Astrocyte of the cerebellum (primary cell): ENCODE measurements around the gene NPPB.

Experiments used
- DNase-seq: peaks from one replicate; pipeline ENCODE4 v3.0.0-alpha.2; 2011; ENCODE audit warnings: low read depth
- H3K4me3 ChIP-seq: 2 replicates; pipeline ENCODE4 v1.5.1; 2011; ENCODE audit warnings: mild to moderate bottlenecking, low read depth, low read length, moderate library complexity
- in situ Hi-C: cut with HindIII; loops from 2 replicates; pipeline ENCODE4 v1.10.0; 2017; ENCODE audit warnings: low sequenced_read_pairs
- TF ChIP-seq, protein P1 (sequence below): IDR thresholded peaks from 2 replicates; pipeline ENCODE4 v1.5.1; 2012; ENCODE audit warnings: low read length, low read depth, moderate library complexity, mild to moderate bottlenecking; ENCODE audit errors: missing control alignments

Gene NPPB

DNA sequence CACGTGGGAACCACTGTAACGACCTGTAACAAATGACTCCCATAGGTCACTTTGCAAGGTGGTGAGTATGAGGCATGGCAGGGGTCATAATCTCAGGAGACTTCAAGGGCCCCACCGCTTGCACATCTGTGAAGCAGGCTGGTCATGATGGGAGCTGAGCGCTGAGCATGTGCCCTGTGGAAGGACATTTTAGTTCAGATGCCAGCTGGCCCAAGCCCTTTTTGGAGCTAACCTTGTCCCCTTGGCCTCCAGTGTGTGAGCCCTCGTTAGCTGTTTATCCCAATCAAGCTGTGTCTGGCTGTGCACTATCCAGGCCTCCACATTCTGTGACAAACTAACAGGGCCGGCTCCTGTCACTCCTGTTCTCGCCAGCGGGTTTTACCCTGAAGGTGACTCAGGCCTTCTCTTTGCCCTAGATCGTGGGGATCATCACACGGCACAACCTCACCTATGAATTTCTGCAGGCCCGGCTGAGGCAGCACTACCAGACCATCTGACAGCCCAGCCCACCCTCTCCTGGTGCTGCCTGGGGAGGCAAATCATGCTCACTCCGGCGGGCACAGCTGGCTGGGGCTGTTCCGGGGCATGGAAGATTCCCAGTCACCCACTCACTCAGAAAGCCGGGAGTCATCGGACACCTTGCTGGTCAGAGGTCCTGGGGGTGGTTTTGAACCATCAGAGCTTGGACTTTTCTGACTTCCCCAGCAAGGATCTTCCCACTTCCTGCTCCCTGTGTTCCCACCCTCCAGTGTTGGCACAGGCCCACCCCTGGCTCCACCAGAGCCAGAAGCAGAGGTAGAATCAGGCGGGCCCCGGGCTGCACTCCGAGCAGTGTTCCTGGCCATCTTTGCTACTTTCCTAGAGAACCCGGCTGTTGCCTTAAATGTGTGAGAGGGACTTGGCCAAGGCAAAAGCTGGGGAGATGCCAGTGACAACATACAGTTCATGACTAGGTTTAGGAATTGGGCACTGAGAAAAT lies 18.7 kb downstream of the NPPB start:
- H3K4me3 ChIP-seq, result no peak overlapping the region
- in situ Hi-C loops, result no loop called here
- TF ChIP-seq, protein P1, sequence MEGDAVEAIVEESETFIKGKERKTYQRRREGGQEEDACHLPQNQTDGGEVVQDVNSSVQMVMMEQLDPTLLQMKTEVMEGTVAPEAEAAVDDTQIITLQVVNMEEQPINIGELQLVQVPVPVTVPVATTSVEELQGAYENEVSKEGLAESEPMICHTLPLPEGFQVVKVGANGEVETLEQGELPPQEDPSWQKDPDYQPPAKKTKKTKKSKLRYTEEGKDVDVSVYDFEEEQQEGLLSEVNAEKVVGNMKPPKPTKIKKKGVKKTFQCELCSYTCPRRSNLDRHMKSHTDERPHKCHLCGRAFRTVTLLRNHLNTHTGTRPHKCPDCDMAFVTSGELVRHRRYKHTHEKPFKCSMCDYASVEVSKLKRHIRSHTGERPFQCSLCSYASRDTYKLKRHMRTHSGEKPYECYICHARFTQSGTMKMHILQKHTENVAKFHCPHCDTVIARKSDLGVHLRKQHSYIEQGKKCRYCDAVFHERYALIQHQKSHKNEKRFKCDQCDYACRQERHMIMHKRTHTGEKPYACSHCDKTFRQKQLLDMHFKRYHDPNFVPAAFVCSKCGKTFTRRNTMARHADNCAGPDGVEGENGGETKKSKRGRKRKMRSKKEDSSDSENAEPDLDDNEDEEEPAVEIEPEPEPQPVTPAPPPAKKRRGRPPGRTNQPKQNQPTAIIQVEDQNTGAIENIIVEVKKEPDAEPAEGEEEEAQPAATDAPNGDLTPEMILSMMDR, result no peak
- DNase-seq, result no peak

DNA sequence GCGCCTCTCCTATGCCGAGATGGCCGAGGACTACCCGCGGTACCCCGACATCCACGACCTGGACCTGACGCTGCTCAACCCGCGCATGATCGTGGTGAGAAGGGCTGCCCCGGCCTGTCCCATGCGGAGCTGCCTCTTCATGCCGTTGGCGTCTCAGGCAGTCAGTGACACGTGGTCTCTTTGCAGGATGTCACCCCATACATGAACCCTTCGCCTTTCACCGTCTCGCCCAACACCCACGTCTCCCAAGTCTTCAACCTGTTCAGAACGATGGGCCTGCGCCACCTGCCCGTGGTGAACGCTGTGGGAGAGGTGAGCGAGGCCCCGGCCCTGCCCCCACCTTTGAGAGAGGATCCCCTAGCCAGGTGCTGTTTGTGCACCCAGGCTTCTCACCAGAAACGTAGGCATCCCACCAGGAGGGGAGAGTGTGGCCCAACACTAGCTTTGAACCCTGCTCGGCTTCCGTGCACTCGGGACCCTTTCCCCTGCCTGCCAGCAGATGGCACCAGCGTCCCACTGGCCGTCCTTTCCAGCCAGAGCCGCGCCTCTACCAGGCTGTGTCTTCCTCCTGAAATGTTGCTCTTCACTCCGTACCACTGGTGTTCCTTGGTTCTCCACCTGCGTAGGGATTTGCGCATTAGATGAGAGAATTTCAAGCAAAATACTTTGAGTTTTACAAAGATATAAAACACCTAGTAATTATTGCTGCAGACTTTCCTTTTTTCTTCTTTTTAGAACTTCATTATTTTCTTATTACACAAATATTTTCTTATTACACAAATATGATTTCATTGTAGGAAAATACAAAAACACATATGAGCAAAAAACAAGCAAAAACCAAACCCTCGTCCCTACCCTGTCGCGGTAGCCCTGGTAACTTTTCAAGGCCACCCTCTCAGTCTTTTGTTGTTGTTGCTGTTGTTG lies 20.1 kb downstream of the NPPB start:
- H3K4me3 ChIP-seq, result no peak overlapping the region
- DNase-seq, result no peak
- TF ChIP-seq, protein P1, result peak; percentile 100
- in situ Hi-C loops, result no loop called here

DNA sequence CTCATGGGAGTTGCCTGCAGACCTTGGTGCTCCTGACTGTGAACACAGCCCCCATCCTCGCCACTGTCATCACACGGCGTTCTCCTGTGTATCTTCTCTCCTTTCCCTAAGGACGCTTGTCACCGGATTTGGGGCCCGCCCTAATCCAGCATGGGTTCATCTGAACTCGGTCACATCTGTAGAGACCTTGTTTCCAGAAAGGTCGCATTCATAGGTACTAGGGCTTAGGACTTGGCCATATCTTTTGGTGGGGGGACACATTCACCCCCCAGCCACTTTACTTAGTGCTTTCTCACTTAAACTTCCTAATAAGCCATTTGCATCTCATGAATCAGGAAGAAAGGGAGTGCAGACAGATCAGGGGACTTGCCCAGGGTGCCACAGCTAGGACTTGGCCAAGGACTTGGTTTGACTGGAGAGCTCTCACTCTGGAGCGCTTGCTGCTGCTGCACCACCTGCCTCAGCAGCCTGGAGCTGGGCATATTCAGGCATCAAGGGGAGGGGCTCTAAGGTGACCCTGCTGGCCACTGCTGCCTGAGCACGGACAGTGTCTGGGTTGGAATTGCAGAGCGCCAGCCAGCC lies 20.9 kb downstream of the NPPB start:
- H3K4me3 ChIP-seq, result no peak overlapping the region
- DNase-seq, result no peak
- TF ChIP-seq, protein P1, result no peak
- in situ Hi-C loops, result no loop called here

DNA sequence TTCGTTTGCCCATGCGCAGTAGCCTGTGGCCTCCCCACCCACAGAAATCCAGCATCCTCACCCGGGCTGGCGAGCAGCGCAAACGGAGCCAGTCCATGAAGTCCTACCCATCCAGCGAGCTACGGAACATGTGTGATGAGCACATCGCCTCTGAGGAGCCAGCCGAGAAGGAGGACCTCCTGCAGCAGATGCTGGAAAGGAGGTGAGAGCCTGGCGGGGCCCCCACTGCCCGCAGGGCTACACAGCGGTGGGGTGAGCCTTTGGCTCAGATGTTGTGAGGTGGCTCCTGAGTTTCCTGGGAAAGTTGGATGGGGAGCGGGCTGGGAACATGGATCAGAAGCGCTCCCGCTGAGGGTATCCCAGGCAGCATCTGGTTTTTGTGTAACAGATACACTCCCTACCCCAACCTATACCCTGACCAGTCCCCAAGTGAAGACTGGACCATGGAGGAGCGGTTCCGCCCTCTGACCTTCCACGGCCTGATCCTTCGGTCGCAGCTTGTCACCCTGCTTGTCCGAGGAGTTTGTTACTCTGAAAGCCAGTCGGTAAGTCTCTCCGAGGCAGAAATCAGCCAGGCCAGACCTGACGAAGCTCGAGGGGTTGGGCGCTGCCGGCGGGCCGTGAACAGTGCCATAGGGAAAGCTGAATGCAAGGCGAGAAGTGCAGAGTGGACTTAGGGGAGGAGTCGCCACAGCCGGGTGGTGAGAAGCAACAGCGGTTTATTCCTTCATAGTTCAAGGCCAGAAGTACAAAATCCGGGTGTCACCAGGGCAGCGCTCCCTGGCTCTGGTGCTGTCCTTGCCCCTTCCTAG lies 21.6 kb downstream of the NPPB start:
- no peak for DNase-seq
- in situ Hi-C loops, result no loop called here
- TF ChIP-seq, protein P1, result no peak
- H3K4me3 ChIP-seq, result no peak overlapping the region

DNA sequence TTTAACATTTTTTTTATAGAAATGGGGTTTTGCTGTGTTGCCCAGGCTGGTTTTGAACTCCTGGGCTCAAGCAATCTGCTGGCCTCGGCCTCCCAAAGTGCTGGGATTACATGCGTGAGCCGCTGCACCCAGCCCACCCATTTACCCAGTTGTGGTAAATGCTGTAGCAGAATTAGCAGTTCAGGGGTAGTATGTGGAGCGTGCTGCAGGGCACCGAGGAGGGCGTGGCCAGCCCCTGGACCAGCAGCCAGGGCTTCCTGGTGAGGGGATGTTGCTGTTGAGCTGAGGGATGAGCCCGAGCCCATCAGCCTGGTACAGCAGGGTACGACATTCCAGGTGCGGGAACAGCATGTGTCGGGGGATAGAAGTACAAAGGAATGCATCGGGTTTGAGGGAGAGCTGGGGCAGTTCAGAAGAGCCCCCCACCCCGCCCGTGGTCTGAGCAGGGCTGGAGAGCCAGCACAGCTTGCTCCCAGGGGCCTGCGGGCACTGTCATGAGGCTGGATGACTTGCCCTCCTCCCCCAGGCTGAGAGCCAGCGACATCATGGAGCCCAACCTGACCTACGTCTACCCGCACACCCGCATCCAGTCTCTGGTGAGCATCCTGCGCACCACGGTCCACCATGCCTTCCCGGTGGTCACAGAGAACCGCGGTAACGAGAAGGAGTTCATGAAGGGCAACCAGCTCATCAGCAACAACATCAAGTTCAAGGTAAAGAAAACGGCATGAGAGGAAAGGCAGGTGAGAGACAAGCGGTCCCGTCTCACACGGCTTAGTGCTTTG lies 23.1 kb downstream of the NPPB start:
- TF ChIP-seq, protein P1, result no peak
- in situ Hi-C loops, result no loop called here
- no peak for DNase-seq
- no peak overlapping the region for H3K4me3 ChIP-seq
